ENCODE data around the gene KCNG3. TPM values are rescaled to one million over a fixed set of nuclear protein-coding genes. Genes with fewer than 3 reads are reported as not detected.

Gene KCNG3
- total and polyA plus RNA-seq, 2 of the 13 experiments (the other 11 are each of a cell fraction or from before 2014, with no cell fraction given) = 2.8 to 4.8 TPM

- TF ChIP-seq ESRRA (CRISPR knock-in tag; IDR thresholded peaks at IDR 0.05; ENCODE audit: low read depth) (peak; percentile 90), XRCC5 (optimal IDR thresholded peaks at IDR 0.05; ENCODE audit: low read length) (peak; percentile 18), HIVEP1 (CRISPR knock-in tag; IDR thresholded peaks at IDR 0.05) (peak; percentile 74; the same call in 1 of the 2 replicates), ZNF17 (CRISPR knock-in tag; IDR thresholded peaks at IDR 0.05) (peak; percentile 57; the same call in 1 of the 2 replicates), ERF (CRISPR knock-in tag; IDR thresholded peaks at IDR 0.05) (peak; percentile 18; the same call in 1 of the 2 replicates), SNAPC2 (CRISPR knock-in tag; IDR thresholded peaks at IDR 0.05) (0 out of 2 replicates have a peak, but pooled peaks have one; percentile 17), U2AF1 (optimal IDR thresholded peaks at IDR 0.05; ENCODE audit: low read depth, low read length) (no peak), TBP (CRISPR knock-in tag; IDR thresholded peaks at IDR 0.05) (no peak; the same call in 1 of the 2 replicates), POGZ (CRISPR knock-in tag; IDR thresholded peaks at IDR 0.05) (peak; percentile 89), ZNF3 (CRISPR knock-in tag; IDR thresholded peaks at IDR 0.05) (peak; percentile 72)
Observed at GRCh38 chr2:42504364-42505230, 10.8 kb upstream of the KCNG3 start (continued).

DNA sequence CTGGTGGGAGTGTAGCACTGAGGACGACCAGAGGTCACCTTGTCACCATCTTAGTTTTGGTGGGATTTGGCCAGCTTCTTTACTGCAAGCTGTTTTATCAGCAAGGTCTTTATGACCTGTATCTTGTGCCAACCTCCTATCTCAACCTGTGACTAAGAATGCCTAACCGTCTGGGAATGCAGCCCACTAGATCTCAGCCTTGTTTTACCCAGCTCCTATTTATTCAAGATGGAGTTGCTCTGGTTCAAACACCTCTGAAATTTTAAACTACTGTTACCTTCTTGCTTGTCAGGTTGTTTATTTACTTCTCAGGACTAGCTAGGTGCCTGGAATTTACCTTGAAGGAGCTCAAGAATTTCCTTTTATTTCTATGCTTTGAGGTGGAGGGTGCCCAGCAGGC lies 9.5 kb upstream of the KCNG3 start:
- POLR2A ChIA-PET = interaction anchor here (1.8 kb wide), 1 partner anchor 64 kb away, joined by 5 read pairs; no protein-coding TSS in a partner anchor
- in situ Hi-C loops (cut with HindIII; ENCODE audit: extremely low pct_ligation_motif_present, low pct_unique_long_range_greater_than_20kb) = no loop called here
- ATAC-seq (no peak), FAIRE-seq (no peak), DNase-seq (ENCODE audit: low spot score) (no peak)
- CTCF ChIA-PET (ENCODE audit: low intra/inter-chr PET ratio, low total read pairs) = no interaction called here
- Histone ChIP-seq H3K27ac (ENCODE audit: extremely low read length, insufficient read depth, low read length) (peak overlapping the region; percentile 82), H3K36me3 (replicated peaks in 1 of 2; ENCODE audit: control insufficient read depth in 1 of 2, insufficient read depth in 2 of 2, low read length in 2 of 2) (no peaks in the 10 kb centered on the region), H4K20me1 (ENCODE audit: insufficient read depth, low read length) (no peaks in the 10 kb centered on the region), H3K4me2 (ENCODE audit: low read depth, low read length) (no peak overlapping the region), H3K4me3 (replicated peaks in 1 of 3; ENCODE audit: insufficient read depth in 1 of 3, low read depth in 2 of 3, low read length in 3 of 3) (no peak overlapping the region), H3K4me1 (ENCODE audit: insufficient read depth, low read length) (peaks cover 51% of the 10 kb centered on the region), H3K79me2 (ENCODE audit: insufficient read depth, low read length) (no peaks in the 10 kb centered on the region), H3K27me3 (ENCODE audit: control insufficient read depth in 1 of 2, insufficient read depth in 2 of 2, low read length in 2 of 2) (no peaks in the 10 kb centered on the region), H3K9me3 (ENCODE audit: low read length) (no peaks in the 10 kb centered on the region), H3K9ac (ENCODE audit: insufficient read depth, low read depth, low read length) (no peak overlapping the region), H2AFZ (ENCODE audit: low read length) (no peak overlapping the region)
- 98% methylated on average over 2 of the region's 2 CpGs for WGBS (ENCODE audit: low lambda C conversion rate)
- BruUV-seq (replicated peaks) = TSS peak; percentile 30
- intact Hi-C loops (cut with micrococcal nuclease; ENCODE audit: unreplicated experiment) = loop anchor here (5.0 kb wide), 1 partner anchor 1209 kb away; no protein-coding TSS in a partner anchor
- TF ChIP-seq ZNF136 (CRISPR knock-in tag; IDR thresholded peaks at IDR 0.05; ENCODE audit: low read depth) = 0 out of 2 replicates have a peak, but pooled peaks have one; percentile 44
- TF ChIP-seq GABPB1 (CRISPR knock-in tag; IDR thresholded peaks at IDR 0.05) = no peak
